Panc1 (cell line): ENCODE results near the gene INPP4B. TPM values are rescaled to one million over a fixed set of nuclear protein-coding genes. Genes with fewer than 3 reads are reported as not detected.

Source experiments
- ATAC-seq: fragments of 200-7000 bp; cut with Tn5 transposase; 2 replicates; pipeline ENCODE4 v1.9.1; 2020; ENCODE audit warnings: mild to moderate bottlenecking, moderate library complexity
- BruUV-seq: library from RNA; stranded (reverse); fragments of 400-500 nt; replicated peaks from 2 replicates; lab custom pipeline; 2021; lab: Mats Ljungman, UMichigan
- CTCF ChIA-PET: fragments of 300-600 bp; sonication (Branson Sonifier 250); formaldehyde crosslinking; loops from one replicate; lab custom pipeline; 2022; ENCODE audit warnings: antibody characterized with exemption; lab: Charles Lee
- POLR2A ChIA-PET: fragments of 300-600 bp; sonication (Branson Sonifier 250); formaldehyde crosslinking; loops from one replicate; lab custom pipeline; 2022; ENCODE audit warnings: antibody characterized with exemption; lab: Charles Lee
- DNase-seq: peaks from one replicate; pipeline ENCODE4 v3.0.0-alpha.2; 2010; ENCODE audit warnings: low read depth, low spot score
- H3K27ac ChIP-seq: 2 replicates; pipeline ENCODE4 v1.5.1; 2011; ENCODE audit warnings: mild to moderate bottlenecking, low read length, inconsistent platforms
- H3K27me3 ChIP-seq: fragments of 200-500 bp; sonication (Bioruptor generic); 2 replicates; pipeline ENCODE4 v1.6.0; 2014; ENCODE audit warnings: low read length, inconsistent platforms; ENCODE audit not compliant: control insufficient read depth, insufficient read depth
- H3K36me3 ChIP-seq: fragments of 200-500 bp; sonication (Bioruptor generic); 2 replicates; pipeline ENCODE4 v1.5.1; 2014; ENCODE audit warnings: inconsistent platforms, mild to moderate bottlenecking, low read length, moderate library complexity; ENCODE audit not compliant: control insufficient read depth, insufficient read depth
- H3K4me1 ChIP-seq: 2 replicates; pipeline ENCODE4 v1.5.1; 2011; ENCODE audit warnings: inconsistent platforms, mild to moderate bottlenecking, low read length, moderate library complexity; ENCODE audit not compliant: control insufficient read depth, insufficient read depth
- H3K4me3 ChIP-seq, 2 experiments: 2 replicates each; pipeline ENCODE4 v1.5.1; 2011 to 2012; ENCODE audit warnings: low read depth in 2 of 2, low read length in 2 of 2, mild to moderate bottlenecking in 2 of 2, inconsistent platforms in 1 of 2, moderate library complexity in 1 of 2
- H3K9me3 ChIP-seq: fragments of 200-500 bp; sonication (Bioruptor generic); 2 replicates; pipeline ENCODE4 v1.5.1; 2014; ENCODE audit warnings: low read depth, mild to moderate bottlenecking, inconsistent platforms, low read length, moderate library complexity; ENCODE audit not compliant: control insufficient read depth, insufficient read depth
- CTCF ChIP-seq: fragments of 450-650 bp; IDR thresholded peaks from 2 replicates; pipeline ENCODE4 v1.5.1; 2017; ENCODE audit warnings: mild to moderate bottlenecking
- POLR2AphosphoS5 ChIP-seq: IDR thresholded peaks from 2 replicates; pipeline ENCODE4 v1.6.1; 2012; ENCODE audit warnings: mild to moderate bottlenecking, low read depth, low read length, moderate library complexity
- REST ChIP-seq, 2 experiments: IDR thresholded peaks; 2 replicates each; pipeline ENCODE4 v1.6.1; 2011 to 2012; ENCODE audit warnings: low read depth in 2 of 2, control low read depth in 1 of 2, low read length in 1 of 2, mild to moderate bottlenecking in 1 of 2, moderate library complexity in 1 of 2; ENCODE audit not compliant: insufficient read depth in 1 of 2
- SIN3A ChIP-seq: IDR thresholded peaks from 2 replicates; pipeline ENCODE4 v1.6.1; 2012; ENCODE audit warnings: low read depth, mild to moderate bottlenecking, low read length, moderate library complexity, borderline replicate concordance; ENCODE audit not compliant: insufficient read depth
- TCF7L2 ChIP-seq: IDR thresholded peaks from 2 replicates; pipeline ENCODE4 v1.6.1; 2011; ENCODE audit warnings: mild to moderate bottlenecking, low read depth, low read length, inconsistent platforms
- in situ Hi-C: cut with HindIII; loops from 2 replicates; pipeline ENCODE4 v1.10.0; 2016; ENCODE audit warnings: low sequenced_read_pairs, low pct_unique_long_range_greater_than_20kb
- intact Hi-C: fragments of 100-400 bp; cut with micrococcal nuclease; formaldehyde crosslinking; loops from one replicate; pipeline ENCODE4 v1.10.0; 2022; ENCODE audit not compliant: unreplicated experiment
- total RNA-seq: library from RNA; stranded (reverse); gene quantifications from one replicate; pipeline ENCODE4 v1.2.1, GENCODE V29; 2021; ENCODE audit not compliant: unreplicated experiment

INPP4B gene
- total RNA-seq, 1 experiment from 2014 or later, result 4.5 TPM

- intact Hi-C loops, result no loop called here
- CTCF ChIA-PET, result no interaction called here
- Histone ChIP-seq H3K4me3 (no peak overlapping the region), H3K36me3 (no peaks in the 10 kb centered on the region), H3K27me3 (no peaks in the 10 kb centered on the region), H3K27ac (no peak overlapping the region), H3K9me3 (no peaks in the 10 kb centered on the region), H3K4me1 (no peaks in the 10 kb centered on the region)
- DNase-seq, result no peak
- no peak for ATAC-seq
- in situ Hi-C loops, result no loop called here
- TF ChIP-seq REST (IDR thresholded peaks at IDR 0.05; ENCODE audit: insufficient read depth in 1 of 2, low read depth in 2 of 2, low read length in 1 of 2) (no peak), POLR2AphosphoS5 (no peak), SIN3A (no peak), TCF7L2 (no peak), CTCF (no peak)
- BruUV-seq, result no TSS peak
- POLR2A ChIA-PET, result no interaction called here
Observed at GRCh38 chr4:142331646-142332045, 514.5 kb downstream of the INPP4B start.

GRCh38 chr4:142331132-142331531 lies 515.0 kb downstream of the INPP4B start:
- TF ChIP-seq TCF7L2 (no peak), SIN3A (no peak), POLR2AphosphoS5 (no peak), CTCF (no peak), REST (IDR thresholded peaks at IDR 0.05; ENCODE audit: insufficient read depth in 1 of 2, low read depth in 2 of 2, low read length in 1 of 2) (no peak)
- DNase-seq (no peak), ATAC-seq (no peak)
- ChIA-PET POLR2A (no interaction called here), CTCF (no interaction called here)
- intact Hi-C loops, result no loop called here
- in situ Hi-C loops, result no loop called here
- Histone ChIP-seq H3K4me3 (no peak overlapping the region), H3K27me3 (no peaks in the 10 kb centered on the region), H3K36me3 (no peaks in the 10 kb centered on the region), H3K4me1 (no peaks in the 10 kb centered on the region), H3K9me3 (no peaks in the 10 kb centered on the region), H3K27ac (no peak overlapping the region)
- no TSS peak for BruUV-seq
